Breast epithelium (tissue), 4 donors: ENCODE results near the gene SLC28A1. TPM values are rescaled to one million over a fixed set of nuclear protein-coding genes. Genes with fewer than 3 reads are reported as not detected.

Experiments used
- DNase-seq, 2 donors: peaks; one replicate each; pipeline ENCODE4 v3.0.0-alpha.2; 2019; ENCODE audit warnings: low spot score in 2 of 2
- H3K27ac ChIP-seq, 2 donors: fragments of 200-600 bp; sonication (generic) in 1 of 2; one replicate each; pipeline ENCODE4 v1.5.1; 2016 to 2019; ENCODE audit warnings: mild to moderate bottlenecking in 1 of 2
- H3K27me3 ChIP-seq, 2 donors: fragments of 200-600 bp; sonication (generic) in 1 of 2; one replicate each; pipeline versions ENCODE4 v1.5.1 to v1.6.0; 2017 to 2019; ENCODE audit warnings: control low read depth in 1 of 2, mild to moderate bottlenecking in 1 of 2
- H3K36me3 ChIP-seq: fragments of 200-600 bp; one replicate; pipeline ENCODE4 v1.5.1; 2019
- H3K4me1 ChIP-seq, 2 donors: fragments of 200-600 bp; sonication (generic); one replicate each; pipeline ENCODE4 v1.5.1; 2016 to 2019; ENCODE audit warnings: control low read depth in 1 of 2
- H3K4me3 ChIP-seq, 3 donors: fragments of 200-600 bp; sonication (generic); 1 replicate in 2 of 3; 2 replicates in 1 of 3; pipeline ENCODE4 v1.5.1; 2016 to 2019; ENCODE audit warnings: mild to moderate bottlenecking in 3 of 3, moderate library complexity in 2 of 3
- H3K9me3 ChIP-seq, 2 donors: fragments of 200-600 bp; sonication (generic) in 1 of 2; one replicate each; pipeline ENCODE4 v1.5.1; 2016 to 2019; ENCODE audit warnings: control low read depth in 1 of 2
- POLR2A ChIP-seq: fragments of 450-650 bp; IDR thresholded peaks from one replicate; pipeline ENCODE4 v1.6.1; 2016; ENCODE audit warnings: antibody characterized with exemption, mild to moderate bottlenecking, moderate library complexity
- POLR2AphosphoS5 ChIP-seq, 3 donors: sonication (generic); formaldehyde crosslinking; IDR thresholded peaks; one replicate each; pipeline ENCODE4 v1.6.1; 2017; ENCODE audit warnings: antibody characterized with exemption in 3 of 3
- intact Hi-C: fragments of 100-400 bp; cut with DNase I; formaldehyde crosslinking; loops from one replicate; pipeline ENCODE4 v1.15.1; 2023; ENCODE audit warnings: low total_unique reads
- total RNA-seq, 3 donors: library from RNA; depleted of rRNA; stranded (reverse); fragments of >200 nt; gene quantifications; one replicate each; pipeline ENCODE4 v1.1.0, GENCODE V29; 2016
- TF ChIP-seq, protein P1 (sequence below), 3 donors: fragments of 450-650 bp; IDR thresholded peaks; one replicate each; pipeline ENCODE4 v1.5.1; 2016 to 2017; ENCODE audit warnings: antibody characterized with exemption in 3 of 3, mild to moderate bottlenecking in 3 of 3, moderate library complexity in 3 of 3

The SLC28A1 gene
- total RNA-seq, 3 donors from 2014 or later, result 0.59 TPM; not detected in 2

DNA sequence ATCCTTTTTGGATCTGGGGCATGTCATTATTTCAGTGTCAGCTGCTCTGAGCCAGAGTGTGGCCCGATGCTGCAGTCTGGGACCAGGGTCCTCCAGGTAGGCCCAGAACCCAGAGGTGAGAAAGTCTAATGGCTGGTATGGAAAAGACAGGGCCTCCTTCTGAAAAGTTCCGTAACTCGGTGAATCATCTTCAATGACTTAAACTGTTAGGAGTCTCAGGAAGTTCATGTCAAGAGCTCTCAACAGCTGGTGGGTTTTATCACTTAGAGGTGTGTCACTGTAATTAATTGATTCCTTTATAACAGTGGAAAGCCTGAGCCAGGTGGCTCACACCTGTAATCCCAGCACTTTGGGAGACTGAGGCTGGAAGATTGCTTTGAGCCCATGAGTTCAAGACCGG, 68.7 kb downstream of the SLC28A1 start:
- intact Hi-C loops, result no loop called here

GRCh38 chr15:84953726-84954125, 69.3 kb downstream of the SLC28A1 start:
- TF ChIP-seq POLR2AphosphoS5 (IDR thresholded peaks at IDR 0.05) (no peak), POLR2A (no peak)
- TF ChIP-seq, protein P1, sequence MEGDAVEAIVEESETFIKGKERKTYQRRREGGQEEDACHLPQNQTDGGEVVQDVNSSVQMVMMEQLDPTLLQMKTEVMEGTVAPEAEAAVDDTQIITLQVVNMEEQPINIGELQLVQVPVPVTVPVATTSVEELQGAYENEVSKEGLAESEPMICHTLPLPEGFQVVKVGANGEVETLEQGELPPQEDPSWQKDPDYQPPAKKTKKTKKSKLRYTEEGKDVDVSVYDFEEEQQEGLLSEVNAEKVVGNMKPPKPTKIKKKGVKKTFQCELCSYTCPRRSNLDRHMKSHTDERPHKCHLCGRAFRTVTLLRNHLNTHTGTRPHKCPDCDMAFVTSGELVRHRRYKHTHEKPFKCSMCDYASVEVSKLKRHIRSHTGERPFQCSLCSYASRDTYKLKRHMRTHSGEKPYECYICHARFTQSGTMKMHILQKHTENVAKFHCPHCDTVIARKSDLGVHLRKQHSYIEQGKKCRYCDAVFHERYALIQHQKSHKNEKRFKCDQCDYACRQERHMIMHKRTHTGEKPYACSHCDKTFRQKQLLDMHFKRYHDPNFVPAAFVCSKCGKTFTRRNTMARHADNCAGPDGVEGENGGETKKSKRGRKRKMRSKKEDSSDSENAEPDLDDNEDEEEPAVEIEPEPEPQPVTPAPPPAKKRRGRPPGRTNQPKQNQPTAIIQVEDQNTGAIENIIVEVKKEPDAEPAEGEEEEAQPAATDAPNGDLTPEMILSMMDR (IDR thresholded peaks at IDR 0.05), result no peak
- intact Hi-C loops, result no loop called here

More for the DNA sequence above, 68.7 kb downstream of the SLC28A1 start:
- no peaks in the 10 kb centered on the region for H3K27me3 ChIP-seq
- H3K36me3 ChIP-seq, result no peaks in the 10 kb centered on the region
- H3K9me3 ChIP-seq, result no peaks in the 10 kb centered on the region
- no peak overlapping the region for H3K27ac ChIP-seq
- no peak for DNase-seq
- no peak overlapping the region for H3K4me3 ChIP-seq
- TF ChIP-seq, protein P1 (IDR thresholded peaks at IDR 0.05), result no peak
- TF ChIP-seq POLR2AphosphoS5 (IDR thresholded peaks at IDR 0.05), result no peak
- TF ChIP-seq POLR2A, result no peak
- no peaks in the 10 kb centered on the region for H3K4me1 ChIP-seq

GRCh38 chr15:84955089-84955848, 70.8 kb downstream of the SLC28A1 start:
- Histone ChIP-seq H3K36me3 (no peaks in the 10 kb centered on the region), H3K27ac (no peak overlapping the region), H3K9me3 (no peaks in the 10 kb centered on the region), H3K4me3 (peak overlapping the region; percentile 13 to 37 (median 36)), H3K27me3 (no peaks in the 10 kb centered on the region), H3K4me1 (no peaks in the 10 kb centered on the region)
- peak; percentile 50 to 69 for DNase-seq
- intact Hi-C loops, result no loop called here
- TF ChIP-seq, protein P1 (IDR thresholded peaks at IDR 0.05), result peak; percentile 78 to 86 (median 85)
- TF ChIP-seq POLR2A, result no peak

More at GRCh38 chr15:84953726-84954125, 69.3 kb downstream of the SLC28A1 start:
- Histone ChIP-seq H3K4me1 (no peaks in the 10 kb centered on the region), H3K9me3 (no peaks in the 10 kb centered on the region), H3K27ac (no peak overlapping the region), H3K36me3 (no peaks in the 10 kb centered on the region), H3K4me3 (no peak overlapping the region), H3K27me3 (no peaks in the 10 kb centered on the region)
- no peak for DNase-seq

DNA sequence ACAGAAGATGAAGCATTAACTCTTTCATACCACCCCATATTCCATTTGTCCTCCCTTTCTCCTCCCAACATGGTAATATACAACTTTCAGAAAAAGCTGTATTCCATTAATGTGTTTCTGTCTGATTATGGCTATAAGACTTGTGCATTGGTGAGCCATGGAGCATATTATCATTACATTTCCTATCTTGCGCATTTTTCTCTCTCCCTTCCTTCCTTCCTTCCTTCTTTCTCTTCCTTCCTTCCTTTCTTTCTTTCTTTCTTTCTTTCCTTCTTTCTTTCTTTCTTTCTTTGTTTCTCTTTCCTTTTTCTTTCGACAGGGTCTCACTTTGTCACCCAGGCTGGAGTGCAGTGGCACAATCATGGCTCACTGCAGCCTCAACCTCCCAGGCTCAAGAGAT, 71.7 kb downstream of the SLC28A1 start:
- TF ChIP-seq POLR2A (no peak), POLR2AphosphoS5 (IDR thresholded peaks at IDR 0.05) (no peak)
- TF ChIP-seq, protein P1 (IDR thresholded peaks at IDR 0.05), result no peak
- no peaks in the 10 kb centered on the region for H3K36me3 ChIP-seq
- intact Hi-C loops, result no loop called here
- no peaks in the 10 kb centered on the region for H3K27me3 ChIP-seq
- no peak for DNase-seq
- no peaks in the 10 kb centered on the region for H3K9me3 ChIP-seq
- H3K4me1 ChIP-seq, result no peaks in the 10 kb centered on the region
- H3K4me3 ChIP-seq, result no peak overlapping the region
- H3K27ac ChIP-seq, result no peak overlapping the region

DNA sequence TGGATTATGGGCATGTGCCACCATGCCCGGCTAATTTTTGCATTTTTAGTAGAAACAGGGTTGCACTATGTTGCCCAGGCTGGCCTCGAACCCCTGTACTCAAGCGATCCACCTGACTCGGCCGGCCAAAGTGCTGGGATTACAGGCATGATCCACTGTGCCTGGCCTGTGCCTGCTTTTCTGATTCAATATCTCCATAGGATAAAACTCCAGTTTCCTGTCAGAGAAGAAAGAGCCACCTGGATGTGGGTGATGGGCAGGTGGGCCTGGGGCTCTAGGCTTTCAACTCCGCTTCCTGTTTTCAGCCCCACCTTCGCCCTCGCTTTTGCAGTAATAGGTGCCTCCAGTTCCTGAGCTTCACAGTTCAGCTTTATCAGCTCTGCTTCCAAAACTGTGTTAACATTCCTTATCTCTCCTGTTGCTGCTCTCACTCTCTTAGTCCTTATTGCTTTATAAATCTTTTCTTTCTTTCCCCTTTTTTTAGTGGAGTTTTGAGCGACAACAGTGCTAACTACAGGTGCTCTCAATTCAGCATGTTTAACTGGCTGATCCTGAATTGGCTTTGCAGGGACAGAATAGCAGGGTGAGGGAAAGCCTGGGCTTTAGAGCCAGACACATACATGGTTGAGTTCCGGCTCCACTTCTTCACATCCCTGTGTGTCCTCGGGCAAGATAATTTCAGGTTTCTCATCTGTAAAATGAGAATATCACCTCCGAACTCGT, 76.1 kb downstream of the SLC28A1 start:
- TF ChIP-seq POLR2A, result no peak
- no peak for TF ChIP-seq POLR2AphosphoS5 (IDR thresholded peaks at IDR 0.05)
- TF ChIP-seq, protein P1 (IDR thresholded peaks at IDR 0.05), result no peak
- Histone ChIP-seq H3K9me3 (no peaks in the 10 kb centered on the region), H3K4me3 (no peak overlapping the region), H3K36me3 (no peaks in the 10 kb centered on the region), H3K4me1 (no peaks in the 10 kb centered on the region), H3K27me3 (no peaks in the 10 kb centered on the region), H3K27ac (no peak overlapping the region)
- no peak for DNase-seq
- intact Hi-C loops, result loop anchor here (10.0 kb wide), 1 partner anchor 74 kb away; no protein-coding TSS in a partner anchor
